ENCODE results near the gene PNPLA7. TPM values are rescaled to one million over a fixed set of nuclear protein-coding genes. Genes with fewer than 3 reads are reported as not detected.

PNPLA7 gene
- total and polyA plus RNA-seq, 2 of the 13 experiments (the other 11 are each of a cell fraction or from before 2014, with no cell fraction given): 0.42 to 1.5 TPM

DNA sequence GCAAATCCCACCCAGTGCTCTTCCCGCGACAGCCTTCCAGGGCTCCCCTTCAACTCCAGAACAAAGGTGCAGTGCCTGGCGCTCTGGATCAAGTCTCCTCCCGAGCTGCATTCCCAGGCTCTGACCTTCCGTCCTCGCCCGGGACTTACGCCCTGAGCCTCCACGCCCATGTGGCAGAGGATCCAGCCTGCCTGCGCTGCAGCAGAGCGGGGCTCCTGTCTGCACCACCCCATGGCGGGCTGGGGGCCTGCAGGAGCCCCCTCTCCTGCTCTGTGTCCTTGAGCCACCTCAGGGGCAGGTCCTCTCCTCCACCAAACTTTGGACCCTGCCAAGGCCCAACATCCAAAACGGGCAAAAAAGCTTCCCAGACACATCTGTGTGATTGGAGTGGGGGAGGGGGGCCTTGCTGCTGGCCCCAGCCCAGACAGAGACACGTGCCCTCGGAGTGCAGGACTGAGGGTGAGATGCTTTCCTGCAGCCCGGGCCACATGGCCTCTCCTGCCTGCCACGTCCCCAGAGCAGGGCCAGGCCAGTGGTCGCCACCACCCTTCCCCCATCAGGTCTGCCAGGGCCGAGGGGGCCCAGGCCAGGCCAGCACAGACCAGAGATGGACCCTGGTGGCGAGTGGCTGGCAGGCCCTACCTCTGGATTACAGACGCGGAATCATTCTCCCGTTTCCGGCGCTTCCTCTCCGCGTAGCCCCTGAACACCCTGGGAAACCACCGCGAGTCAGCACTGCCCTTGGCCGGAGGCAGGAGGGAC, 95.4 kb downstream of the PNPLA7 start (continued):
- TF ChIP-seq ZFP62 (CRISPR knock-in tag; IDR thresholded peaks at IDR 0.05) (no peak), ZNF382 (CRISPR knock-in tag; IDR thresholded peaks at IDR 0.05; ENCODE audit: borderline replicate concordance) (no peak), HNRNPLL (IDR thresholded peaks at IDR 0.05; ENCODE audit: low read depth, low read length, poor library complexity, severe bottlenecking) (peak; percentile 62), CENPT (CRISPR knock-in tag; IDR thresholded peaks at IDR 0.05; ENCODE audit: low read depth) (peak; percentile 72; the same call in 1 of the 2 replicates), ZNF615 (CRISPR knock-in tag; IDR thresholded peaks at IDR 0.05; ENCODE audit: borderline replicate concordance) (no peak), RFX5 (IDR thresholded peaks at IDR 0.05; ENCODE audit: low read depth, low read length) (no peak), TBP (CRISPR knock-in tag; IDR thresholded peaks at IDR 0.05) (no peak; the same call in 1 of the 2 replicates), RFX3 (CRISPR knock-in tag; IDR thresholded peaks at IDR 0.05) (no peak), ZNF414 (CRISPR knock-in tag; IDR thresholded peaks at IDR 0.05) (peak; percentile 90; the same call in 1 of the 2 replicates), ZNF564 (CRISPR knock-in tag; IDR thresholded peaks at IDR 0.05) (0 out of 2 replicates have a peak, but pooled peaks have one; percentile 38), ZNF629 (CRISPR knock-in tag; conservative IDR thresholded peaks at IDR 0.05) (no peak), ZSCAN20 (CRISPR knock-in tag; IDR thresholded peaks at IDR 0.05; ENCODE audit: borderline replicate concordance) (no peak), ZNF547 (CRISPR knock-in tag; IDR thresholded peaks at IDR 0.05) (peak; percentile 74; the same call in 1 of the 2 replicates), RBAK (CRISPR knock-in tag; IDR thresholded peaks at IDR 0.05) (0 out of 2 replicates have a peak, but pooled peaks have one; percentile 37), ZNF317 (CRISPR knock-in tag; IDR thresholded peaks at IDR 0.05) (no peak; the same call in 1 of the 2 replicates), PHB2 (IDR thresholded peaks at IDR 0.05; ENCODE audit: partially characterized antibody) (no peak), HOXA9 (CRISPR knock-in tag; IDR thresholded peaks at IDR 0.05; ENCODE audit: borderline replicate concordance) (no peak), ZNF367 (CRISPR knock-in tag; IDR thresholded peaks at IDR 0.05; ENCODE audit: borderline replicate concordance) (no peak), ZNF883 (CRISPR knock-in tag; IDR thresholded peaks at IDR 0.05; ENCODE audit: not compliant biosample characterization) (peak; percentile 88)
- TF ChIP-seq, protein P1, sequence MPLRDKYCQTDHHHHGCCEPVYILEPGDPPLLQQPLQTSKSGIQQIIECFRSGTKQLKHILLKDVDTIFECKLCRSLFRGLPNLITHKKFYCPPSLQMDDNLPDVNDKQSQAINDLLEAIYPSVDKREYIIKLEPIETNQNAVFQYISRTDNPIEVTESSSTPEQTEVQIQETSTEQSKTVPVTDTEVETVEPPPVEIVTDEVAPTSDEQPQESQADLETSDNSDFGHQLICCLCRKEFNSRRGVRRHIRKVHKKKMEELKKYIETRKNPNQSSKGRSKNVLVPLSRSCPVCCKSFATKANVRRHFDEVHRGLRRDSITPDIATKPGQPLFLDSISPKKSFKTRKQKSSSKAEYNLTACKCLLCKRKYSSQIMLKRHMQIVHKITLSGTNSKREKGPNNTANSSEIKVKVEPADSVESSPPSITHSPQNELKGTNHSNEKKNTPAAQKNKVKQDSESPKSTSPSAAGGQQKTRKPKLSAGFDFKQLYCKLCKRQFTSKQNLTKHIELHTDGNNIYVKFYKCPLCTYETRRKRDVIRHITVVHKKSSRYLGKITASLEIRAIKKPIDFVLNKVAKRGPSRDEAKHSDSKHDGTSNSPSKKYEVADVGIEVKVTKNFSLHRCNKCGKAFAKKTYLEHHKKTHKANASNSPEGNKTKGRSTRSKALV (CRISPR knock-in tag; IDR thresholded peaks at IDR 0.05): no peak; the same call in none of the 2 replicates
- TF ChIP-seq, protein P2, sequence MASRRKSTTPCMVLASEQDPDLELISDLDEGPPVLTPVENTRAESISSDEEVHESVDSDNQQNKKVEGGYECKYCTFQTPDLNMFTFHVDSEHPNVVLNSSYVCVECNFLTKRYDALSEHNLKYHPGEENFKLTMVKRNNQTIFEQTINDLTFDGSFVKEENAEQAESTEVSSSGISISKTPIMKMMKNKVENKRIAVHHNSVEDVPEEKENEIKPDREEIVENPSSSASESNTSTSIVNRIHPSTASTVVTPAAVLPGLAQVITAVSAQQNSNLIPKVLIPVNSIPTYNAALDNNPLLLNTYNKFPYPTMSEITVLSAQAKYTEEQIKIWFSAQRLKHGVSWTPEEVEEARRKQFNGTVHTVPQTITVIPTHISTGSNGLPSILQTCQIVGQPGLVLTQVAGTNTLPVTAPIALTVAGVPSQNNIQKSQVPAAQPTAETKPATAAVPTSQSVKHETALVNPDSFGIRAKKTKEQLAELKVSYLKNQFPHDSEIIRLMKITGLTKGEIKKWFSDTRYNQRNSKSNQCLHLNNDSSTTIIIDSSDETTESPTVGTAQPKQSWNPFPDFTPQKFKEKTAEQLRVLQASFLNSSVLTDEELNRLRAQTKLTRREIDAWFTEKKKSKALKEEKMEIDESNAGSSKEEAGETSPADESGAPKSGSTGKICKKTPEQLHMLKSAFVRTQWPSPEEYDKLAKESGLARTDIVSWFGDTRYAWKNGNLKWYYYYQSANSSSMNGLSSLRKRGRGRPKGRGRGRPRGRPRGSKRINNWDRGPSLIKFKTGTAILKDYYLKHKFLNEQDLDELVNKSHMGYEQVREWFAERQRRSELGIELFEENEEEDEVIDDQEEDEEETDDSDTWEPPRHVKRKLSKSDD (CRISPR knock-in tag; IDR thresholded peaks at IDR 0.05; ENCODE audit: low read depth): peak; percentile 93
- TF ChIP-seq, protein P3, sequence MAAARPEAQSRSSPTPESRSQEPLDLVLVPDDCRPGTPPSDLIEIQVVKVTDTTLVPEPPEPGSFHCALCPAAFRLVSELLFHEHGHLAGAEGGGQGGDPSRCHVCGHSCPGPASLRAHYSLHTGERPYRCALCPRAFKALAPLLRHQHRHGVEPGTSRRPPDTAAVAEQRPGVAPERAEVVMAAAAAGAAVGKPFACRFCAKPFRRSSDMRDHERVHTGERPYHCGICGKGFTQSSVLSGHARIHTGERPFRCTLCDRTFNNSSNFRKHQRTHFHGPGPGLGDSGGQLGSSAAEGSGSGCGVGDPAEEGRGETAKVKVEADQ (CRISPR knock-in tag; IDR thresholded peaks at IDR 0.05; ENCODE audit: borderline replicate concordance): no peak; the same call in 1 of the 2 replicates

Measured in HepG2 (cell line).